GM19324 (cell line): ENCODE measurements around the gene AGAP4.
"Not testable (repeated sequence)": the region's sequence is repeated elsewhere in the genome, so short reads cannot be mapped to it uniquely, and the experiment has no call there.

Experiments used
- ATAC-seq: cut with Tn5 transposase; IDR thresholded peaks from one replicate; pipeline ENCODE4 v1.9.1; 2021; ENCODE audit warnings: mild to moderate bottlenecking, moderate library complexity; ENCODE audit not compliant: unreplicated experiment, low FRiP score

Gene AGAP4

GRCh38 chr10:45847400-45847799 is at the start of gene AGAP4:
Gene AGAP4 (minus strand): TSS chr10:45847500. CDS start chr10:45847347, 153 bp downstream.
- ATAC-seq: not testable (repeated sequence)

GRCh38 chr10:45890721-45891120 is 43.4 kb upstream of the AGAP4 start:
- not testable (repeated sequence) for ATAC-seq

GRCh38 chr10:45889539-45890230 is 42.4 kb upstream of the AGAP4 start:
- not testable (repeated sequence) for ATAC-seq

GRCh38 chr10:45882880-45883279 is 35.6 kb upstream of the AGAP4 start:
- ATAC-seq: not testable (repeated sequence)

- ATAC-seq: not testable (repeated sequence)
Observed at GRCh38 chr10:45865404-45865803, 18.1 kb upstream of the AGAP4 start.

GRCh38 chr10:45864264-45864663 is 17.0 kb upstream of the AGAP4 start:
- ATAC-seq: not testable (repeated sequence)

GRCh38 chr10:45863632-45864031 is 16.3 kb upstream of the AGAP4 start:
- not testable (repeated sequence) for ATAC-seq

- not testable (repeated sequence) for ATAC-seq
Observed at GRCh38 chr10:45857931-45858330, 10.6 kb upstream of the AGAP4 start.

- ATAC-seq: not testable (repeated sequence)
Observed at GRCh38 chr10:45848467-45848866, 1.2 kb upstream of the AGAP4 start.

GRCh38 chr10:45822918-45823317 is 24.4 kb downstream of the AGAP4 start:
- not testable (repeated sequence) for ATAC-seq

- not testable (repeated sequence) for ATAC-seq
Observed at GRCh38 chr10:45820107-45820830, 27.0 kb downstream of the AGAP4 start.

- ATAC-seq: no peak
Observed at GRCh38 chr10:45819552-45819951, 27.7 kb downstream of the AGAP4 start.

- ATAC-seq: no peak
Observed at GRCh38 chr10:45817912-45818311, 29.4 kb downstream of the AGAP4 start.

- ATAC-seq: no peak
Observed at GRCh38 chr10:45817130-45817859, 30.0 kb downstream of the AGAP4 start.

GRCh38 chr10:45814146-45814545 is 33.2 kb downstream of the AGAP4 start:
- ATAC-seq: not testable (repeated sequence)

- ATAC-seq: not testable (repeated sequence)
Observed at GRCh38 chr10:45812959-45813358, 34.3 kb downstream of the AGAP4 start.

GRCh38 chr10:45811075-45811474 is 36.2 kb downstream of the AGAP4 start:
- ATAC-seq: no peak

GRCh38 chr10:45809837-45810236 is 37.5 kb downstream of the AGAP4 start:
- no peak for ATAC-seq

GRCh38 chr10:45804996-45805395 is 42.3 kb downstream of the AGAP4 start:
- ATAC-seq: not testable (repeated sequence)

- not testable (repeated sequence) for ATAC-seq
Observed at GRCh38 chr10:45803060-45804010, 44.0 kb downstream of the AGAP4 start.
